Fibroblast of peridontal ligament (primary cell): ENCODE data around the gene SLC35A2.
"Not testable (repeated sequence)": the region's sequence is repeated elsewhere in the genome, so short reads cannot be mapped to it uniquely, and the experiment has no call there.

Experiments used
- DNase-seq: peaks from one replicate; pipeline ENCODE4 v3.0.0-alpha.2; 2010; ENCODE audit errors: extremely low read depth

The SLC35A2 gene

GRCh38 chrX:48902776-48903175, 8.7 kb downstream of the SLC35A2 start:
- DNase-seq, result no peak

GRCh38 chrX:48902135-48902534, 9.3 kb downstream of the SLC35A2 start:
- DNase-seq, result no peak

DNA sequence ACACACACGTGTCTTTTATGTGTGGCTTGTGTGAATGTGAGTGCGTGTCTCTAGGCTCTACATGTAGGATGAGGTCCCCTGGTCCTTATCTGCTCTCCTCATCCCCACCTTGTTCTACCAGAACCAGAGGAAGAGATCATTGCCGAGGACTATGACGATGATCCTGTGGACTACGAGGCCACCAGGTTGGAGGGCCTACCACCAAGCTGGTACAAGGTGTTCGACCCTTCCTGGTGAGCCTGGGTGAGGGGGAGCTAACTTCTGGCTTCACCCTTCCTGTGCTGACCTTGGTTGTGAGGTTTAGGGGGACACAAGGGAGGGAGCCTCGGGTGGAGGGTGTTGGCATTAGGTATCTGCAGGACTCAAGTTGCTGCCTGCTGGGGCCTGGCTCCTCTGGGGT, 10.4 kb downstream of the SLC35A2 start:
- no peak for DNase-seq

GRCh38 chrX:48899078-48899410, 12.4 kb downstream of the SLC35A2 start:
- DNase-seq, result no peak

DNA sequence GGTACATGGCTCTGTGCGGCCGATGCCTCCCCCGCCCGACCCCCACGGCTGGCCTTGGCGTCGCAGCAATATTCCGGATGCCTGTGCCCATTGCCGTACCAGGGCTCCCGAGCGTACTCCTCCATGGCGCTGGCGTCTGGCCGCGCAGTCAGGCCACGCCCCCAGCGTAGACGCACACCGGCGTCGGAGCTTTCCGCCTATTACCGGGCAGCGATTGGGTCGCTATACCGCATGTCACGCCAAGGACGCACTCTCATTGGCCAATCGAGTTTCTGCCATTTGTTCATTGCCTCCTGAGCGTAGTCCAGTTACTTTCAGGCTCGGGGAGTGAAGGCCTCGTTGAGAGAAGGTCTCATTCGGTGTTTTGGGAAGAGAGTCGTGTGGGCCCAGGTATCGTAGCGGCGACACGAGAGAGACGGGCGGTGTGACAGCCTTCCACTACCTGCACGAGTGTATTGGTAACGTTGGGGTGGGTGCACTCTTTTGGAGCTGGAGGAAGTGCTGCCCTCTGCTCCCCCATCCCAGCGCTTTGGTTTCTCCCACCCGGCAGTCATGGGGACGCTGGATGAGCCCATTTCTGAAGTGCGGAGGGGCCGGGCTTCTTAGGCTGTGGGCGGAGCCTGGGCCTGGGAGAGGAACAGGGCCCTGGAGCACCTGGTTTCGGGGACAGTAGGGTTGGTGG, 13.7 kb downstream of the SLC35A2 start, which contains the start of the genes PQBP1 and TIMM17B:
Gene PQBP1, plus strand, starts transcription at position 306 of the 682 bp plus-strand sequence. CDS start 580 bp downstream, outside the sequence.
Gene TIMM17B, minus strand, starts transcription at position 144 of the 682 bp plus-strand sequence. Its CDS starts 19 bp downstream, at position 125.
- peak; percentile 96 for DNase-seq

GRCh38 chrX:48897157-48897624, 14.3 kb downstream of the SLC35A2 start:
- peak; percentile 53 for DNase-seq

- DNase-seq, result peak; percentile 37
These were observed 14.8 kb downstream of the SLC35A2 start for GRCh38 chrX:48896611-48897011.

DNA sequence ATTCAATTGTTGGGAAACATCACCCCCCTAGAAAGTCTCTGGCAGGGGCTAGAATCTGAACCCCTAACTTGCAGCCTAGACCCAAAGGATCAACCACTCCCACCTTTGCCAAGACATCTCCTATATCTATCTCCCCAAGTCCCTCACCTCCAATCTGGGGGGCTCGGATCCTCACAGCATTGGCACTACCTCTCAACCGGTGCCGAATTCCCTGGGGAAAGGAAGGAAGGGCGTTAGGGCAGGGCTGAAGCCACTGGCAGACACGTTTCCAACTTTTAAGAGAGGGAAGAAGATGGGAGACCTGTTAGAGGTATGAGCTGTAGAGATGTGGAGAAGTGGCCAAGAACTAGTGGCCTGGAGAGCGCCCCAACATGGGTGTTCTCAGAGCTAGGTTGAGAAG, 16.6 kb downstream of the SLC35A2 start:
- DNase-seq, result no peak

GRCh38 chrX:48893556-48894348, 17.7 kb downstream of the SLC35A2 start:
- no peak for DNase-seq

- no peak for DNase-seq
These were observed 18.6 kb downstream of the SLC35A2 start for GRCh38 chrX:48892896-48893295.

- peak; percentile 81 for DNase-seq
These were observed 19.8 kb downstream of the SLC35A2 start for GRCh38 chrX:48891402-48892288.

DNA sequence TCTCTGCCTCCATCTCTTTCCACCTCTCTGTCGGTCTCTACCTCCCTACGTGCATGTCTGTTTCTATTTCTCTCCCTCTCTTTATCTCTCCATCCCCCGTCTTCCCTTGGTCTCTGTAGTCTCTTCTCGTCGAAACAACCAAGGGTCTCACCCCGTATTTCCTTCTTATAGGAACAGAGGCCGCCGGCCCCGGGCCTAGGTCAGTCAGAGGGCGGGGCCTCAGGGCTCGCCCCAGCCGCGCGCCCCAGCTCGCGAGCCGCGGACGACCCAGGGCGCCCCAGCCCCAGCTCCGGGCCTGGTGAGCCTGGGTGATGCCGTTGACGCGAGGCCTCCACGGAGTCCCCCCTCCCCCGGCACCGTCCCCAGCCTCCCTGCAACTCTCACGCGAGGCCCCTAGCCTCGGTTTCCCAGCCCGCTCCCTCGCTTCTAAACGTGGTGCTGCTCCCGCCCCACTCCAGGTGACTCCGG, 20.5 kb downstream of the SLC35A2 start:
- DNase-seq, result no peak

DNA sequence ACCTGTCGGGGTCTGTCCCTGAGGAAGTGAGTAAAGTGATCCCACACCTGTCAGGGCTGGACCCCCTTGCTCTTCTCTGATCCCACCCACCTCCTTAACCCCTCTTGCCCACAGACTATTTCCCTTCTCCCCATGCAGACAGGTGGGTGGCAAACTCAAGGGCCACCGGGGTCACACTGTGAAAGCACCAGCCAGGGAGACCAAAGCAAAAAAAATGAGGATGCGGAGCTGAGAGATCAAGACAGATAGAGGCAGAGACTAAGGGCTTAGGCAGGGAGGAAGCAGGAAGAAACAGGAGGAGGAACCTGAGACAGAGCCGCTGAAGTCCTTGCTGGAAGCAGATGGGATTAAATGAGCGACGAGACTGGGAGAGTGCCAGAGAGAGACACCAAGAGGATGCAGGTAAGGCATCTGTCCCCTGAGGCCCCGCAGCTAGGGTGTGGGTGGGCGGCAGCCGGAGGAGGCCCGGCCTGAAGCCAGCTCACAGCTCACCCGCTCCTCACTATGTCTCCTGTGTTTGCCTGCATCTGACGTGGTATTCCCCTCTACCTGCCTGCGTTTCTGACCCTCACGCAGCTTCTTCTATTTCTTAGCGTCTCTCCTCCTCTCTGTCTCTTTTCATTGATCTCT, 21.0 kb downstream of the SLC35A2 start:
- no peak for DNase-seq

- not testable (repeated sequence) for DNase-seq
These were observed 24.9 kb downstream of the SLC35A2 start for GRCh38 chrX:48886586-48886985.

- DNase-seq, result no peak
These were observed 27.7 kb downstream of the SLC35A2 start for GRCh38 chrX:48883729-48884128.

- not testable (repeated sequence) for DNase-seq
These were observed 34.5 kb downstream of the SLC35A2 start for GRCh38 chrX:48876944-48877343.

- not testable (repeated sequence) for DNase-seq
These were observed 39.4 kb downstream of the SLC35A2 start for GRCh38 chrX:48872017-48872416.

- DNase-seq, result peak; percentile 6
These were observed 47.2 kb downstream of the SLC35A2 start for GRCh38 chrX:48864210-48864609.

GRCh38 chrX:48854898-48855297, 56.5 kb downstream of the SLC35A2 start:
- peak; percentile 10 for DNase-seq

- DNase-seq, result not testable (repeated sequence)
These were observed 57.2 kb downstream of the SLC35A2 start for GRCh38 chrX:48854121-48854804.

- DNase-seq, result not testable (repeated sequence)
These were observed 58.0 kb downstream of the SLC35A2 start for GRCh38 chrX:48853494-48853893.
